SK-N-MC (cell line): Measurements from ENCODE around the gene TMEM143.

Experiments
- DNase-seq: peaks from one replicate; pipeline ENCODE4 v3.0.0-alpha.2; 2011; ENCODE audit warnings: low read depth, low spot score
- H3K27ac ChIP-seq: fragments of 200-600 bp; sonication (generic); 2 replicates; pipeline ENCODE4 v1.5.1; 2016; ENCODE audit warnings: mixed run types
- H3K36me3 ChIP-seq: fragments of 200-600 bp; sonication (generic); 2 replicates; pipeline ENCODE4 v1.6.1; 2017; ENCODE audit warnings: antibody characterized with exemption, low read length, mixed read lengths; ENCODE audit not compliant: insufficient read depth
- H3K4me3 ChIP-seq: fragments of 200-600 bp; sonication (generic); 2 replicates; pipeline ENCODE4 v1.5.1; 2016
- H3K9ac ChIP-seq: fragments of 200-600 bp; sonication (generic); 2 replicates; pipeline ENCODE4 v1.8.0; 2017; ENCODE audit warnings: mixed run types, mixed read lengths; ENCODE audit not compliant: insufficient read length
- H3K9me3 ChIP-seq: fragments of 200-600 bp; sonication (generic); 2 replicates; pipeline ENCODE4 v1.6.1; 2017; ENCODE audit warnings: low read depth, mild to moderate bottlenecking, antibody characterized with exemption, low read length, moderate library complexity, mixed read lengths
- EZH2 ChIP-seq: fragments of 200-600 bp; sonication (generic); IDR thresholded peaks from one replicate; pipeline ENCODE4 v1.6.1; 2017; ENCODE audit warnings: antibody characterized with exemption
- FOXP2 ChIP-seq: optimal IDR thresholded peaks from 2 replicates; pipeline ENCODE3; 2011; ENCODE audit warnings: mild to moderate bottlenecking, moderate library complexity; ENCODE audit not compliant: insufficient read depth; ENCODE audit errors: extremely low read length, control extremely low read depth
- POLR2AphosphoS5 ChIP-seq: IDR thresholded peaks from 2 replicates; pipeline ENCODE4 v1.6.1; 2012; ENCODE audit warnings: mild to moderate bottlenecking, low read depth, low read length, borderline replicate concordance

TMEM143 gene

GRCh38 chr19:48397263-48398101, 33.7 kb upstream of the TMEM143 start:
- TF ChIP-seq FOXP2 (no peak), EZH2 (no peak), POLR2AphosphoS5 (no peak)
- no peaks in the 10 kb centered on the region for H3K9me3 ChIP-seq
- peak overlapping the region; percentile 32 for H3K9ac ChIP-seq
- no peak overlapping the region for H3K27ac ChIP-seq
- H3K36me3 ChIP-seq: no peaks in the 10 kb centered on the region
- no peak for DNase-seq
- H3K4me3 ChIP-seq: peak overlapping the region; percentile 66

GRCh38 chr19:48396824-48397176, 33.1 kb upstream of the TMEM143 start:
- Histone ChIP-seq H3K9ac (no peak overlapping the region), H3K27ac (no peak overlapping the region), H3K4me3 (peak overlapping the region; percentile 66), H3K9me3 (no peaks in the 10 kb centered on the region), H3K36me3 (no peaks in the 10 kb centered on the region)
- TF ChIP-seq POLR2AphosphoS5 (no peak), FOXP2 (no peak), EZH2 (no peak)
- no peak for DNase-seq

- H3K4me3 ChIP-seq: peak overlapping the region; percentile 66; the same call in 1 of the 2 replicates
- H3K27ac ChIP-seq: no peak overlapping the region
Measured at GRCh38 chr19:48396016-48396823, 32.5 kb upstream of the TMEM143 start.

GRCh38 chr19:48395499-48395898, 31.8 kb upstream of the TMEM143 start:
- DNase-seq: no peak
- no peak overlapping the region for H3K4me3 ChIP-seq

More at GRCh38 chr19:48396016-48396823, 32.5 kb upstream of the TMEM143 start:
- Histone ChIP-seq H3K9me3 (no peaks in the 10 kb centered on the region), H3K9ac (no peak overlapping the region), H3K36me3 (no peaks in the 10 kb centered on the region)
- TF ChIP-seq POLR2AphosphoS5 (peak; percentile 23; the same call in 1 of the 2 replicates), FOXP2 (no peak)
- DNase-seq: no peak

GRCh38 chr19:48395170-48395455, 31.4 kb upstream of the TMEM143 start:
- H3K27ac ChIP-seq: no peak overlapping the region
- no peak overlapping the region for H3K4me3 ChIP-seq
- no peaks in the 10 kb centered on the region for H3K9me3 ChIP-seq
- no peak for DNase-seq
- TF ChIP-seq FOXP2 (no peak), POLR2AphosphoS5 (no peak), EZH2 (no peak)
- H3K36me3 ChIP-seq: no peaks in the 10 kb centered on the region
- H3K9ac ChIP-seq: no peak overlapping the region

More at GRCh38 chr19:48395499-48395898, 31.8 kb upstream of the TMEM143 start:
- Histone ChIP-seq H3K27ac (no peak overlapping the region), H3K36me3 (no peaks in the 10 kb centered on the region), H3K9ac (no peak overlapping the region), H3K9me3 (no peaks in the 10 kb centered on the region)
- TF ChIP-seq FOXP2 (no peak), EZH2 (no peak), POLR2AphosphoS5 (no peak)

GRCh38 chr19:48394331-48395169, 30.8 kb upstream of the TMEM143 start:
- DNase-seq: no peak
- Histone ChIP-seq H3K27ac (no peak overlapping the region), H3K36me3 (peaks cover under 1% of the 10 kb centered on the region; the same call in 1 of the 2 replicates), H3K9ac (no peak overlapping the region), H3K4me3 (peak overlapping the region; percentile 80), H3K9me3 (no peaks in the 10 kb centered on the region)
- no peak for TF ChIP-seq EZH2
- no peak for TF ChIP-seq FOXP2
- no peak for TF ChIP-seq POLR2AphosphoS5

- peak within 1 kb of the TSS; percentile 80 for H3K4me3 ChIP-seq
- H3K36me3 ChIP-seq: peaks cover 7% of the 10 kb centered on the region; the same call in 1 of the 2 replicates
- peak within 1 kb of the TSS; percentile 56 for H3K27ac ChIP-seq
- TF ChIP-seq POLR2AphosphoS5: no peak
- TF ChIP-seq FOXP2: no peak
- TF ChIP-seq EZH2: no peak
- no peak for DNase-seq
- peak within 1 kb of the TSS; percentile 35 for H3K9ac ChIP-seq
- H3K9me3 ChIP-seq: no peaks in the 10 kb centered on the region
Measured at GRCh38 chr19:48393559-48394330, 30.0 kb upstream of the TMEM143 start, which contains the start of gene GRIN2D. GRIN2D (plus strand) TSS chr19:48393668; CDS start chr19:48398393, 4,725 bp downstream.
